WTC11 (cell line): Measurements from ENCODE around the gene ZNF407. TPM values are rescaled to one million over a fixed set of nuclear protein-coding genes. Genes with fewer than 3 reads are reported as not detected.

Source experiments
- ATAC-seq: fragments of 200-7000 bp; cut with Tn5 transposase; 2 replicates; pipeline ENCODE4 v1.10.0; 2021; ENCODE audit warnings: mild to moderate bottlenecking, moderate library complexity
- CTCF ChIA-PET: fragments of 300-600 bp; sonication (Branson Sonifier 250); formaldehyde crosslinking; loops from one replicate; lab custom pipeline; 2021; ENCODE audit warnings: antibody characterized with exemption; lab: Charles Lee
- POLR2A ChIA-PET: fragments of 350-600 bp; sonication (Branson Sonifier 250); formaldehyde crosslinking; loops from one replicate; lab custom pipeline; 2021; ENCODE audit warnings: antibody characterized with exemption; lab: Charles Lee
- DNase-seq: peaks from one replicate; pipeline ENCODE4 v3.0.0; 2021; ENCODE audit warnings: low spot score
- H3K27ac Mint-ChIP-seq: 2 replicates; pipeline ENCODE4 v1.8.0; 2021; ENCODE audit warnings: mixed read lengths
- H3K27me3 Mint-ChIP-seq: 2 replicates; pipeline ENCODE4 v1.8.0; 2021; ENCODE audit warnings: low read depth, mild to moderate bottlenecking, moderate library complexity, mixed read lengths
- H3K36me3 Mint-ChIP-seq: 2 replicates; pipeline ENCODE4 v1.8.0; 2021; ENCODE audit warnings: mixed read lengths
- H3K4me1 Mint-ChIP-seq: 2 replicates; pipeline ENCODE4 v1.8.0; 2022; ENCODE audit warnings: mixed read lengths
- H3K4me3 Mint-ChIP-seq: 2 replicates; pipeline ENCODE4 v1.8.0; 2021; ENCODE audit warnings: mild to moderate bottlenecking, moderate library complexity, mixed read lengths
- H3K9me3 Mint-ChIP-seq: 2 replicates; pipeline ENCODE4 v1.8.0; 2021; ENCODE audit warnings: mixed read lengths
- AFF4 ChIP-seq: sonication (generic); formaldehyde crosslinking; IDR thresholded peaks from 2 replicates; pipeline ENCODE4 v1.8.1; 2023; ENCODE audit warnings: mild to moderate bottlenecking, missing genetic modification reagents, borderline replicate concordance
- ATF3 ChIP-seq: sonication (generic); formaldehyde crosslinking; conservative IDR thresholded peaks from 2 replicates; pipeline ENCODE4 v1.8.1; 2022; ENCODE audit warnings: mild to moderate bottlenecking, missing genetic modification reagents
- CREB1 ChIP-seq: sonication (generic); formaldehyde crosslinking; IDR thresholded peaks from 2 replicates; pipeline ENCODE4 v1.8.0; 2023; ENCODE audit warnings: mild to moderate bottlenecking, missing genetic modification reagents
- ETV6 ChIP-seq: sonication (generic); formaldehyde crosslinking; IDR thresholded peaks from 2 replicates; pipeline ENCODE4 v1.8.1; 2022; ENCODE audit warnings: mild to moderate bottlenecking, missing genetic modification reagents
- GTF2I ChIP-seq: fragments of 250-450 bp; sonication (Bioruptor Pico); conservative IDR thresholded peaks from 2 replicates; pipeline ENCODE4 v1.4.0; 2021; ENCODE audit warnings: mild to moderate bottlenecking
- JUN ChIP-seq: sonication (generic); formaldehyde crosslinking; IDR thresholded peaks from 2 replicates; pipeline ENCODE4 v1.8.0; 2023; ENCODE audit warnings: mild to moderate bottlenecking, missing genetic modification reagents
- KAT7 ChIP-seq: sonication (generic); formaldehyde crosslinking; IDR thresholded peaks from 2 replicates; pipeline ENCODE4 v1.8.1; 2023; ENCODE audit warnings: missing genetic modification reagents, mild to moderate bottlenecking, borderline replicate concordance
- NFATC4 ChIP-seq: fragments of 250-450 bp; sonication (Bioruptor Pico); IDR thresholded peaks from 2 replicates; pipeline ENCODE4 v1.9.0; 2021; ENCODE audit warnings: mild to moderate bottlenecking
- NFE2L1 ChIP-seq: sonication (generic); formaldehyde crosslinking; IDR thresholded peaks from 2 replicates; pipeline ENCODE4 v1.8.1; 2023; ENCODE audit warnings: missing genetic modification reagents
- NR3C1 ChIP-seq: sonication (generic); formaldehyde crosslinking; conservative IDR thresholded peaks from 2 replicates; pipeline ENCODE4 v1.8.1; 2023; ENCODE audit warnings: low read depth, mild to moderate bottlenecking, missing genetic modification reagents
- SP1 ChIP-seq: sonication (generic); formaldehyde crosslinking; conservative IDR thresholded peaks from 2 replicates; pipeline ENCODE4 v1.8.1; 2022; ENCODE audit warnings: missing genetic modification reagents
- TEAD4 ChIP-seq: sonication (generic); formaldehyde crosslinking; IDR thresholded peaks from 2 replicates; pipeline ENCODE4 v1.8.0; 2022; ENCODE audit warnings: mild to moderate bottlenecking, missing genetic modification reagents
- ZBTB43 ChIP-seq: sonication (generic); formaldehyde crosslinking; IDR thresholded peaks from 2 replicates; pipeline ENCODE4 v1.8.1; 2023; ENCODE audit warnings: mild to moderate bottlenecking, missing genetic modification reagents
- ZNF416 ChIP-seq: fragments of 250-450 bp; sonication (Bioruptor Pico); IDR thresholded peaks from 2 replicates; pipeline ENCODE4 v1.9.0; 2021; ENCODE audit warnings: mild to moderate bottlenecking, inconsistent platforms
- total RNA-seq: library from RNA; stranded (reverse); gene quantifications from 3 replicates; pipeline ENCODE4 v1.2.3, GENCODE V29; 2021
- TF ChIP-seq, protein P1 (sequence below): fragments of 250-450 bp; sonication (Bioruptor Pico); IDR thresholded peaks from 2 replicates; pipeline ENCODE4 v1.9.0; 2021; ENCODE audit warnings: mild to moderate bottlenecking, borderline replicate concordance
- TF ChIP-seq, protein P2 (sequence below): fragments of 200-600 bp; IDR thresholded peaks from 2 replicates; pipeline ENCODE4 v1.8.0; 2022; ENCODE audit warnings: antibody characterized with exemption
- TF ChIP-seq, protein P3 (sequence below): sonication (generic); formaldehyde crosslinking; IDR thresholded peaks from 2 replicates; pipeline ENCODE4 v1.8.0; 2023; ENCODE audit warnings: missing genetic modification reagents, mild to moderate bottlenecking, borderline replicate concordance

ZNF407 gene
- total RNA-seq, 1 experiment from 2014 or later = 6.5 TPM

DNA sequence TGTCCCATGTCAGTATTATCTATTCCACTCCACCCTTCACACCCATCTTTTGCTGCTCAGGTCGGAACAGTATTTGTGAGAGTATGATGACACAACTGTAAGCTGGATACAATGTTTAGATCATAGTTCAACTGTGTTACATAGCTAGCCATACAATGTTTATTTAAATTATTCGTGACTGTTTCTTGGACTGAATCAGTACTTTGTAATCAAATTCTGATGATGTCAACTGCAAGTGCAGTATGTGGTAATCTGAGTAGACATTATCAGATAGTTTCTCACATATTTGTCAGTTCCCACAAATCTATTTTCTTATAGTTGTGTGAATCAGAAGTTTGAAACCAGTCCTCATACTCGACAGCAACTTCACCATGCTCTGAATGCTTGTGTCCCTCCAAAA is 177.6 kb downstream of the ZNF407 start (continued):
- TF ChIP-seq NR3C1 (CRISPR knock-in tag) (no peak), JUN (CRISPR knock-in tag) (no peak), CREB1 (CRISPR knock-in tag) (no peak)

- ATAC-seq = no peak
- POLR2A ChIA-PET = no interaction called here
- TF ChIP-seq, protein P1, sequence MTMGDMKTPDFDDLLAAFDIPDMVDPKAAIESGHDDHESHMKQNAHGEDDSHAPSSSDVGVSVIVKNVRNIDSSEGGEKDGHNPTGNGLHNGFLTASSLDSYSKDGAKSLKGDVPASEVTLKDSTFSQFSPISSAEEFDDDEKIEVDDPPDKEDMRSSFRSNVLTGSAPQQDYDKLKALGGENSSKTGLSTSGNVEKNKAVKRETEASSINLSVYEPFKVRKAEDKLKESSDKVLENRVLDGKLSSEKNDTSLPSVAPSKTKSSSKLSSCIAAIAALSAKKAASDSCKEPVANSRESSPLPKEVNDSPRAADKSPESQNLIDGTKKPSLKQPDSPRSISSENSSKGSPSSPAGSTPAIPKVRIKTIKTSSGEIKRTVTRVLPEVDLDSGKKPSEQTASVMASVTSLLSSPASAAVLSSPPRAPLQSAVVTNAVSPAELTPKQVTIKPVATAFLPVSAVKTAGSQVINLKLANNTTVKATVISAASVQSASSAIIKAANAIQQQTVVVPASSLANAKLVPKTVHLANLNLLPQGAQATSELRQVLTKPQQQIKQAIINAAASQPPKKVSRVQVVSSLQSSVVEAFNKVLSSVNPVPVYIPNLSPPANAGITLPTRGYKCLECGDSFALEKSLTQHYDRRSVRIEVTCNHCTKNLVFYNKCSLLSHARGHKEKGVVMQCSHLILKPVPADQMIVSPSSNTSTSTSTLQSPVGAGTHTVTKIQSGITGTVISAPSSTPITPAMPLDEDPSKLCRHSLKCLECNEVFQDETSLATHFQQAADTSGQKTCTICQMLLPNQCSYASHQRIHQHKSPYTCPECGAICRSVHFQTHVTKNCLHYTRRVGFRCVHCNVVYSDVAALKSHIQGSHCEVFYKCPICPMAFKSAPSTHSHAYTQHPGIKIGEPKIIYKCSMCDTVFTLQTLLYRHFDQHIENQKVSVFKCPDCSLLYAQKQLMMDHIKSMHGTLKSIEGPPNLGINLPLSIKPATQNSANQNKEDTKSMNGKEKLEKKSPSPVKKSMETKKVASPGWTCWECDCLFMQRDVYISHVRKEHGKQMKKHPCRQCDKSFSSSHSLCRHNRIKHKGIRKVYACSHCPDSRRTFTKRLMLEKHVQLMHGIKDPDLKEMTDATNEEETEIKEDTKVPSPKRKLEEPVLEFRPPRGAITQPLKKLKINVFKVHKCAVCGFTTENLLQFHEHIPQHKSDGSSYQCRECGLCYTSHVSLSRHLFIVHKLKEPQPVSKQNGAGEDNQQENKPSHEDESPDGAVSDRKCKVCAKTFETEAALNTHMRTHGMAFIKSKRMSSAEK (CRISPR knock-in tag) = no peak
- no peak for TF ChIP-seq ZBTB43
- TF ChIP-seq, protein P2, sequence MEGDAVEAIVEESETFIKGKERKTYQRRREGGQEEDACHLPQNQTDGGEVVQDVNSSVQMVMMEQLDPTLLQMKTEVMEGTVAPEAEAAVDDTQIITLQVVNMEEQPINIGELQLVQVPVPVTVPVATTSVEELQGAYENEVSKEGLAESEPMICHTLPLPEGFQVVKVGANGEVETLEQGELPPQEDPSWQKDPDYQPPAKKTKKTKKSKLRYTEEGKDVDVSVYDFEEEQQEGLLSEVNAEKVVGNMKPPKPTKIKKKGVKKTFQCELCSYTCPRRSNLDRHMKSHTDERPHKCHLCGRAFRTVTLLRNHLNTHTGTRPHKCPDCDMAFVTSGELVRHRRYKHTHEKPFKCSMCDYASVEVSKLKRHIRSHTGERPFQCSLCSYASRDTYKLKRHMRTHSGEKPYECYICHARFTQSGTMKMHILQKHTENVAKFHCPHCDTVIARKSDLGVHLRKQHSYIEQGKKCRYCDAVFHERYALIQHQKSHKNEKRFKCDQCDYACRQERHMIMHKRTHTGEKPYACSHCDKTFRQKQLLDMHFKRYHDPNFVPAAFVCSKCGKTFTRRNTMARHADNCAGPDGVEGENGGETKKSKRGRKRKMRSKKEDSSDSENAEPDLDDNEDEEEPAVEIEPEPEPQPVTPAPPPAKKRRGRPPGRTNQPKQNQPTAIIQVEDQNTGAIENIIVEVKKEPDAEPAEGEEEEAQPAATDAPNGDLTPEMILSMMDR = no peak
- no peak for TF ChIP-seq ETV6 (CRISPR knock-in tag)
- no peak for TF ChIP-seq AFF4 (CRISPR knock-in tag)
- no peak for TF ChIP-seq GTF2I (CRISPR knock-in tag)
- TF ChIP-seq ATF3 (CRISPR knock-in tag) = no peak
- TF ChIP-seq SP1 (CRISPR knock-in tag) = no peak
- TF ChIP-seq NFATC4 (CRISPR knock-in tag) = no peak
- no peak for TF ChIP-seq NFE2L1 (CRISPR knock-in tag)
- TF ChIP-seq TEAD4 (CRISPR knock-in tag) = no peak
- no peak for TF ChIP-seq KAT7 (CRISPR knock-in tag)
- TF ChIP-seq, protein P3, sequence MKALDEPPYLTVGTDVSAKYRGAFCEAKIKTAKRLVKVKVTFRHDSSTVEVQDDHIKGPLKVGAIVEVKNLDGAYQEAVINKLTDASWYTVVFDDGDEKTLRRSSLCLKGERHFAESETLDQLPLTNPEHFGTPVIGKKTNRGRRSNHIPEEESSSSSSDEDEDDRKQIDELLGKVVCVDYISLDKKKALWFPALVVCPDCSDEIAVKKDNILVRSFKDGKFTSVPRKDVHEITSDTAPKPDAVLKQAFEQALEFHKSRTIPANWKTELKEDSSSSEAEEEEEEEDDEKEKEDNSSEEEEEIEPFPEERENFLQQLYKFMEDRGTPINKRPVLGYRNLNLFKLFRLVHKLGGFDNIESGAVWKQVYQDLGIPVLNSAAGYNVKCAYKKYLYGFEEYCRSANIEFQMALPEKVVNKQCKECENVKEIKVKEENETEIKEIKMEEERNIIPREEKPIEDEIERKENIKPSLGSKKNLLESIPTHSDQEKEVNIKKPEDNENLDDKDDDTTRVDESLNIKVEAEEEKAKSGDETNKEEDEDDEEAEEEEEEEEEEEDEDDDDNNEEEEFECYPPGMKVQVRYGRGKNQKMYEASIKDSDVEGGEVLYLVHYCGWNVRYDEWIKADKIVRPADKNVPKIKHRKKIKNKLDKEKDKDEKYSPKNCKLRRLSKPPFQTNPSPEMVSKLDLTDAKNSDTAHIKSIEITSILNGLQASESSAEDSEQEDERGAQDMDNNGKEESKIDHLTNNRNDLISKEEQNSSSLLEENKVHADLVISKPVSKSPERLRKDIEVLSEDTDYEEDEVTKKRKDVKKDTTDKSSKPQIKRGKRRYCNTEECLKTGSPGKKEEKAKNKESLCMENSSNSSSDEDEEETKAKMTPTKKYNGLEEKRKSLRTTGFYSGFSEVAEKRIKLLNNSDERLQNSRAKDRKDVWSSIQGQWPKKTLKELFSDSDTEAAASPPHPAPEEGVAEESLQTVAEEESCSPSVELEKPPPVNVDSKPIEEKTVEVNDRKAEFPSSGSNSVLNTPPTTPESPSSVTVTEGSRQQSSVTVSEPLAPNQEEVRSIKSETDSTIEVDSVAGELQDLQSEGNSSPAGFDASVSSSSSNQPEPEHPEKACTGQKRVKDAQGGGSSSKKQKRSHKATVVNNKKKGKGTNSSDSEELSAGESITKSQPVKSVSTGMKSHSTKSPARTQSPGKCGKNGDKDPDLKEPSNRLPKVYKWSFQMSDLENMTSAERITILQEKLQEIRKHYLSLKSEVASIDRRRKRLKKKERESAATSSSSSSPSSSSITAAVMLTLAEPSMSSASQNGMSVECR (CRISPR knock-in tag) = no peak
- TF ChIP-seq ZNF416 (CRISPR knock-in tag) = no peak
- no peak for TF ChIP-seq NR3C1 (CRISPR knock-in tag)
Measured at GRCh38 chr18:74778191-74778847, 180.6 kb downstream of the ZNF407 start.

More at GRCh38 chr18:74778191-74778847, 180.6 kb downstream of the ZNF407 start:
- H3K9me3 Mint-ChIP-seq = no peaks in the 10 kb centered on the region
- CTCF ChIA-PET = interaction anchor here (1.1 to 1.3 kb wide), 2 partner anchors 40 to 41 kb away, joined by 3 to 4 read pairs; no protein-coding TSS in a partner anchor
- H3K36me3 Mint-ChIP-seq = no peaks in the 10 kb centered on the region
- 0 out of 2 replicates have a peak, but pooled peaks cover 3% of the 10 kb centered on the region for H3K4me1 Mint-ChIP-seq
- DNase-seq = no peak
- H3K4me3 Mint-ChIP-seq = no peak overlapping the region
- H3K27me3 Mint-ChIP-seq = no peaks in the 10 kb centered on the region
- peak overlapping the region; percentile 37; the same call in 1 of the 2 replicates for H3K27ac Mint-ChIP-seq
